ENCODE results near the gene NUBP1.

- TF ChIP-seq CTCF (IDR thresholded peaks at IDR 0.05) (no peak), POLR2A (IDR thresholded peaks at IDR 0.05) (no peak)
These were observed 32.6 kb downstream of the NUBP1 start for GRCh38 chr16:10776280-10776679.

All from right lobe of liver (tissue), 4 donors.